HG02763 (cell line): ENCODE results near the gene AGAP1.
"Not testable (repeated sequence)": the region's sequence is repeated elsewhere in the genome, so short reads cannot be mapped to it uniquely, and the experiment has no call there.

Experiments used
- ATAC-seq: cut with Tn5 transposase; IDR thresholded peaks from one replicate; pipeline ENCODE4 v1.9.1; 2021; ENCODE audit warnings: mild to moderate bottlenecking, moderate library complexity; ENCODE audit not compliant: unreplicated experiment

Gene AGAP1

GRCh38 chr2:236125541-236125940 lies 631.7 kb downstream of the AGAP1 start:
- ATAC-seq = no peak

- ATAC-seq = no peak
Observed at GRCh38 chr2:236127010-236127409, 633.2 kb downstream of the AGAP1 start.

DNA sequence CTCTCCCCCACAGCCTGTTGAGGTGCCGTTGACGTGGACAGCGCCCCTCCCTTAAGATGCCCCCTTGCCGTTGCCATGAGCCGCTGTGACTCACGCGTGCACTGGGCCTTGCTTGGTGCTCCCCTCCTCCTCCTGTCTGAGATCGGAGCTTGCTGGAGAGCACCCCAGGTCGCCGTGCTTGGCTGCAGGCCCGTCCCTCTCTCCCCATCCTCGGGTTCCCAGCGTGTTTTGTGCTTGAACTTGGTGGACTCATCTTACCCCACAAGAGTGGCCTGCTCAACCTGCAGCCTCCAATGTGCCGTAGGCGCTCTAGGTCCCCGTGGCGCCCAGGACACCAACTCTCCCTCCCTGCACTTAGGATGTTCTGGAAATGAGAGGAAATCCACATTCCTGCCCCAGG lies 634.5 kb downstream of the AGAP1 start:
- ATAC-seq = no peak

- ATAC-seq = no peak
Observed at GRCh38 chr2:236129935-236130334, 636.1 kb downstream of the AGAP1 start.

DNA sequence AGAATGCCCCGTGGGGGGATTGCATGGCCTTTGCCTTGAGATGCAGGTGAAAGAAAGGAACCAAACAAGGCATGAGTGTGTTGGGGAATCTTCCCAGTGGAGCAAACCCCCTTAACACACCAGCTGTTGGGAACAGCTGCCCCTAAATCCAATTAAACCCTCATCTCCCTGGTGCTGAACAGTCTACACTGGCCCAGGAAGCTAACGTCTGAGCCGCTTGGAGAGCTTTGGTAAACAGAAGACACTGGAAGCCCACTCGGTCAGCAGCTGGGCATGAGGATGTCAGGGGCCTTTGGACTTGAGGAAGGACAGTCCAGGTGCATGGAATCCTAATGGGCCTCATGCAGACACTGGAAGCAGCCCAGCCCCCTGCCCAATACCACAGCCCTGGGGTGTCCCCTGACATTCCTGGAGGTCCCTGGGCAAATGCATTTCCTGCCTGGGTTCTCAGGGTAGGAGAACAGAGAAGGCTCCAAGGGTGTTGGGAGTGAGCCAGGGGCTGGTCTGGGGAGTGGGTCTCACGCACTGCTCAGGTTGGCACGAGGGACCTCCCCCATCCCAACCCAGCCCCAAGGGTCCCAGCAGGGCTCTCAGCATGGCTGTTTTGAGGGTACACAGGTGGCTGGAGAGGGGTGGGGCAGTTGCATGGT lies 636.6 kb downstream of the AGAP1 start:
- ATAC-seq = no peak

DNA sequence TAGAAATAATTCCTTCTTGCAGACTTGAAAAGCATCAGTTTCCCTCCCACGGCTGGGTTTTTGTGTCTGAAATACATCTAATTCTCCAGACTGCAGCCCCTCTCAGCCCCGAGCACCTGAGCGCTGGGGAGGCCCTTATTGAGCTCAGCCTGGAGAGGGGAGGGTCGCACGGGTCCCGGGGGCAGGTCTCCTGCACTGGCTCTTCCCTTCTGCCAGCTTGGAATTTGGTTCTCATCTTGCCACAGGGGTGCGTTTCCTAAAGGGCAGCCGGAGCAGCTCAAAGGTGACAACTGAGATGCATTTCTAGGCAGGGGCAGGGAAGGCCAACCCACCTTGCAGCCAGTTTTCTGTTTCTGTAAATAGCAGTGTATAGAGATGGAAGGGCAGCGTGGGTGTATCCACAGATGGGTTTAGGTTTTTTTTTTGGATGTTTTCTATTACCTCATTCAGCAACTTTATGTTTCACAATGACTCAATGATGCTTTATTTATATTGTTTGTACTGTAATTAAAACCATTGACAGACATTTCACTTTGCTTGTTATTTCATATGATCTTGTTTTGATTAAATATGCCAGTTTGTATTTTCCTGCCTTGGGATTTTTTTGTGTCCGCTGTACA lies 637.3 kb downstream of the AGAP1 start:
- ATAC-seq = no peak

DNA sequence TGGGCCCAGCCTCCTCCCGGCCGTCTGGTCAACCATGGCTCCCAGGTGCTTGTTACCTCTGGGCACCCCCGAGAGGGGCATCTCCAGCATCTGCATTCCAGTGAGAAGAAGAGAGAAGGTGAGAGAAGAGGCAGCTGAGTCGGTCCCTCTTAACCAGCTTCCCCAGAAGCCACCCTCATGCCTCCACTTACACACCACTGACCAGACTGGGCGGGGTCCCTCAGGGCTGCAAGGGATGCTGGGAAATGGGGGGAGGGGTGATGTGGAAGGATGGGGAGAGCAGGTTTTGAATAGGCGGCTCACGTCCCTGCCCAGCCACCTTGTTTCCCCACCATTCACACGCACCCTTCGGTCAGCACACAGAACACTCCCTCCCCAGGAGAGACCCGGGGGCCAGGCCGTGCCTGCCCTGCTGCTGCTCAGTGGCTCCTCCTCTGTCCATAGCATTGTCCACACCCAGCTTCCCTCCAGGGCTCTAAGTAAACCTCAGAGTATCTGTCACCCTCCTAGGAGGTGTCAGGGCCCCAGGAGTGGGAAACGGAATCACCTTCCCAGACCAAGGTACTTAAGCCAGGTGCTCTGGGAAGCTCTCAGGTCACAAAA lies 639.7 kb downstream of the AGAP1 start:
- ATAC-seq = no peak

DNA sequence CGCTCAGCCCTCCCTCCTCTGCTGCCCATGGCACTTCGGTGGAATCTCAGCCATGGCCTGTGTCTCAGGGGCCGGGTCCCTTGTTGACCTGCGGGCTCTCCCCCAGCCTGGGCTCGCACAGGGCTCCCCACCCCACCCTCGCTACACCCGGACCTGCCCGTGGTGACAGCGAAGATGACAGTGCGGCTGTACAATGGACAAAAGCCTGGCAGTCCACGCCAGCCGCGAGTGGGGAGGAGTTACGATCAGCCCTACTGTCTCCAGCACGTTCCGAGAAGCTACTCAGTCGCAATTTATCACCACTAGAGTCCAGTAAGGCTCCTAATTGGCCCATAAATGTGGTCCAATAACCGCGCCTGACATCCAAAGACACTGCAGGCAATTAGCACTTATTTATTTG lies 642.7 kb downstream of the AGAP1 start:
- ATAC-seq = no peak

DNA sequence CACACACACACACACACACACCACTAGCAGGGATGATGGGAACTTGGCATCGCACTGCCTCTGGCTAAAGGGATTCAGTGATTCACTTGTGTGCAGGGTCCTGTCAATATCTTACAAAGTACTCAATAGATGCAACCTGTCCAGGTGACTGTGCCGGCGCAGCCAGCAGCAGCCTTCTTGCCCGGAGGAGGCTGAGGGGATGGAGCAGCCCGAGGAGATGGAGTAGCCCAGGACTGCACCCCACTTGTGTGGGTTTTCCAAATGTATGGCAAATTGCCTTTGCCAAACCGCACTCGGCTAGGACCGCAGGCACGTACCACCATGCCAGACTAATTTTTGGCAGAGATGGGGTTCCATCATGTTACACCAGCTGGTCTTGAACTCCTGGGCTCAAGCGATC lies 643.2 kb downstream of the AGAP1 start:
- ATAC-seq = no peak

DNA sequence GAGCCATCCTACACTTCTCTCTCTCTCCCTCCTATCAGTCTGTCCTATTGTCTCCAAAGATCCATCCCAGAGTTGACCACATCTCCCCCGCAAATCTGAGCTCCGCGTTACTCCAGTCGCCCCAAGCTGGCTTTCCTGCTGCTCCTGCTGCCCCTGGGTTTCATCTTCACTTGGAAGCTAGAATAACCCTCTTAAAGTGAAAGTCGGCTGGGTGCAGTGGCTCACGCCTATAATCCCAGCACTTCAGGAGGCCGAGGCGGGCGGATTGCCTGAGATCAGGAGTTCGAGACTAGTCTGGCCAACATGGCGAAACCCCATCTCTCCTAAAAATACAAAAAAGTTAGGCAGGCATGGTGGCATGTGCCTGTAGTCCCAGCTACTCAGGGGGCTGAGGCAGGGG lies 647.8 kb downstream of the AGAP1 start:
- ATAC-seq = not testable (repeated sequence)

- no peak for ATAC-seq
Observed at GRCh38 chr2:236143811-236144210, 650.0 kb downstream of the AGAP1 start.

DNA sequence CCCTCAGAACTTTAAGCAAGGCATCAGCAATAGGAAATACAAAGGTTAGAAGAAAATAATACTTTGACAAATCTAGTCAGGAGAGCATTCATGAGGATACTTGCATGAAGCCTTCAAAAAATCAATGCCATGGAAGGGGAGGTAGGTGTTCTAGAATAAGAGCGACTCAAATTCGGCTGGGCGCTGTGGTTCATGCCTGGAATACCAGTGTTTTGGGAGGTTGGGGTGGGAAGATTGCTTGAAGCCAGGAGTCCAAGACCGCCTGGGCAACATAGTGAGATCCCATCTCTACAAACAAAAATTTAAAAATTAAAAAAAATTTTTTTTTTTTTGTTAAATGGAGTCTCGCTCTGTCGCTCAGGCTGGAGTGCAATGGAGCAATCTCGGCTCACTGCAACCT lies 652.6 kb downstream of the AGAP1 start:
- ATAC-seq = no peak

GRCh38 chr2:236155406-236155805 lies 661.6 kb downstream of the AGAP1 start:
- no peak for ATAC-seq

GRCh38 chr2:236156095-236156859 lies 662.4 kb downstream of the AGAP1 start:
- ATAC-seq = no peak

DNA sequence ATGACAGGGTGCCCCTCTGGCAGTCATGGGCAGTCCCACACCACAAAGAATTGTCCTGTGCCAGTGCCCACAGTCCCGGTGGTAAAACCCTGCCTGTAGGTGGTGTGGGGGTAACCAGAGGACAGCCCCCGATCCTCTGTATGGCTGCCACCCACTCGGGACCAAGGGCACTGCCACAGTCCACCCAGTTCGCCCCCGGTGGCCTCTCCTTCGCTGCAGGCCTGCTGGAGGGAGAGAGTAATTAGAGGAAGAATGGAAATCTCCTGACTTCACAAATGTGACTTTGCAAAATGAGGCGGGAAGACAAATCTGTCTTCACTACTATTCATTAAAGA lies 663.0 kb downstream of the AGAP1 start:
- no peak for ATAC-seq

DNA sequence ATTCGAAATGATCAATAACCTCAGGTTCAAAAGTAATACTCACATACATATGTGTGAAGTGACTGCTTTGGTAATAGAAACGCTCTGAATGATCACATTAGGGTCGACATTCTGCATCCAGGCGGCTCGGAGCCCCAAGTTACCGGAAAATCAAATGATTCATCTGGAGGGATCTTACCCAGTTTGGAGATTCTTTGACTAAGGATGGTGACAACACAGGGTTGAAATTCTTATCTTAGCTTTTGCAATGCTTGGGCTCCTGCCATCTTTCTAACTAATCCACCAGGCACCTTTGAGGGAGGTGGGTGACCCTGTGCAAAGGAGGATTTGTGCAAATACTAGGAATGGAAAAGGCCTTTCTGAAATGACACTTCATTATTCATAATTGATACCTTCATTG lies 663.5 kb downstream of the AGAP1 start:
- no peak for ATAC-seq

GRCh38 chr2:236157815-236158498 lies 664.1 kb downstream of the AGAP1 start:
- no peak for ATAC-seq

- ATAC-seq = no peak
Observed at GRCh38 chr2:236158969-236159777, 665.3 kb downstream of the AGAP1 start.

DNA sequence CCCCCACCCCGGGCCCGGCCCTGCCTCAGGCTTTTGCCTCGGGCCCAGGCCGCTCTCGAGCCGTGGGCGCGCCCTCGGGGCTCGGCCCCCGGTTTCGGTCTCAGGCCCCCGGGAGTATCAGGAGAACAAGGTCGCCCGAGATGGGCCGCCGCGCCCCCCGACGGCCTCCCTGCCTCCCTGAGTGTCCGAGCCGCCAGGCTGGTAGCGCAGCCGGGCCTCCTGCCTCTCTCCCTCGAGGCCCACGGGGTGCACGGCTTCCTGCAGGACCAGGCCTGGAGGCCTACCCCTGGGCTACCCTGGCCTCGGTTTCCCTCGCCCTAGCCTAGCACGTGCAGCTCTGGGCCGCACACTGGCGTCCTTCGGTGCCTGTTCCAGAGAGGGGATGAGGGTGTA lies 665.9 kb downstream of the AGAP1 start:
- no peak for ATAC-seq

DNA sequence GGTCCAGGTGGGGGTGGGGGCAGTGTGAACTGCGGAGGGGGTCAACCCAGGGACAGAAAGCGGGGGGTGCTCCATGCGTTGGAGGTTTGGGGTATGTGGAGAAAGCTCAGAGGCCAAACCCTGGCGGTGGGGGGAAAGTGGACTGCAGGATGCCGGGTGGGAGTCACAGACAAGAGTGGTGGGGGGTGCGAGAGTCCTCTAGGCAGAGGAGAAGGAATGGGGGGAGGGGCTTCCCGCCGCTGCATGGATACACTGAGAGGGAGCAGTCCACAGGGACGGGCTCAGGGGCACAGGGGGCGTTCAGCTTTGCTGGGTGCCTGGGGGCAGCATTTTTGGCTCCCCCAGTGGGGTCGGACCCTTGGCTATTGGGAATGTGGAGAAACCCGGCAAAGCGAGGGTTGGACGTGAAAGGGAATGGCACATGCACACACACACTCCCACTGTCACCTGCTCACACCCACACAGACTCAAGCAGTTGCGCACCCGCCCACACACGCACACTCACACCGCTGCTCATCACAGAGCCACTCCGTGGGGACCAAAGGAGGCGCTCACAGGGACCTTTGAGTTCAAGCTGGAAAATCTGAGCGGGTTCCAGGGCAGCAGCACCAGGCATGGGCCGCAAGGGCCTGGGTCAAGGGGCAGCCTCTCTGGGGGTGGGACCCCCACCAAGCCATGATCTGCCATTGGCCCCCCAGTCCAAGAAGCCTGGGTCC lies 666.7 kb downstream of the AGAP1 start:
- ATAC-seq = no peak
